SJSA1 (cell line): Measurements from ENCODE around the gene ATP6V1C2. TPM values are rescaled to one million over a fixed set of nuclear protein-coding genes. Genes with fewer than 3 reads are reported as not detected.
"Not testable (repeated sequence)": the region's sequence is repeated elsewhere in the genome, so short reads cannot be mapped to it uniquely, and the experiment has no call there.

Experiments
- DNase-seq, 2 experiments: peaks; one replicate each; pipeline ENCODE4 v3.0.0-alpha.2; 2015 to 2020; ENCODE audit warnings: low spot score in 2 of 2, low read depth in 1 of 2
- H3K27ac ChIP-seq: fragments of 250-450 bp; sonication (Bioruptor Pico); 2 replicates; pipeline ENCODE4 v1.5.1; 2020; ENCODE audit warnings: mild to moderate bottlenecking, moderate library complexity
- H3K27me3 ChIP-seq: fragments of 250-450 bp; sonication (Bioruptor Pico); replicated peaks from 2 replicates; pipeline ENCODE4 v1.5.1; 2020; ENCODE audit warnings: mild to moderate bottlenecking, moderate library complexity
- H3K36me3 ChIP-seq: fragments of 250-450 bp; sonication (Bioruptor Pico); 2 replicates; pipeline ENCODE4 v1.5.1; 2020; ENCODE audit warnings: mild to moderate bottlenecking
- H3K4me1 ChIP-seq: fragments of 250-450 bp; sonication (Bioruptor Pico); replicated peaks from 2 replicates; pipeline ENCODE4 v1.6.1; 2021; ENCODE audit warnings: mild to moderate bottlenecking
- H3K4me3 ChIP-seq: fragments of 250-450 bp; sonication (Bioruptor Pico); 2 replicates; pipeline ENCODE4 v1.5.1; 2020; ENCODE audit warnings: mild to moderate bottlenecking
- H3K9me3 ChIP-seq: fragments of 250-450 bp; sonication (Bioruptor Pico); replicated peaks from 2 replicates; pipeline ENCODE4 v1.5.1; 2020; ENCODE audit warnings: mild to moderate bottlenecking
- total RNA-seq: library from RNA; depleted of rRNA; stranded (reverse); fragments of >200 nt; shearing (Covaris generic); gene quantifications from 2 replicates; pipeline ENCODE4 v1.2.3, GENCODE V29; 2014

Gene ATP6V1C2
- total RNA-seq, 1 experiment from 2014 or later: 0.13 TPM

- H3K4me1 ChIP-seq: 0 out of 2 replicates have a peak, but pooled peaks cover 6% of the 10 kb centered on the region
- no peaks in the 10 kb centered on the region for H3K27me3 ChIP-seq
- DNase-seq: no peak
- H3K27ac ChIP-seq: no peak overlapping the region
- H3K9me3 ChIP-seq: no peaks in the 10 kb centered on the region
- peaks cover 95% of the 10 kb centered on the region for H3K36me3 ChIP-seq
- no peak overlapping the region for H3K4me3 ChIP-seq
These were observed 69.0 kb downstream of the ATP6V1C2 start for GRCh38 chr2:10790228-10790973.

- H3K27ac ChIP-seq: no peak overlapping the region
- no peaks in the 10 kb centered on the region for H3K27me3 ChIP-seq
- no peak overlapping the region for H3K4me3 ChIP-seq
- H3K4me1 ChIP-seq: 0 out of 2 replicates have a peak, but pooled peaks cover under 1% of the 10 kb centered on the region
- no peak for DNase-seq
- H3K36me3 ChIP-seq: peaks cover 93% of the 10 kb centered on the region
- no peaks in the 10 kb centered on the region for H3K9me3 ChIP-seq
These were observed 70.7 kb downstream of the ATP6V1C2 start for GRCh38 chr2:10792001-10792634.

DNA sequence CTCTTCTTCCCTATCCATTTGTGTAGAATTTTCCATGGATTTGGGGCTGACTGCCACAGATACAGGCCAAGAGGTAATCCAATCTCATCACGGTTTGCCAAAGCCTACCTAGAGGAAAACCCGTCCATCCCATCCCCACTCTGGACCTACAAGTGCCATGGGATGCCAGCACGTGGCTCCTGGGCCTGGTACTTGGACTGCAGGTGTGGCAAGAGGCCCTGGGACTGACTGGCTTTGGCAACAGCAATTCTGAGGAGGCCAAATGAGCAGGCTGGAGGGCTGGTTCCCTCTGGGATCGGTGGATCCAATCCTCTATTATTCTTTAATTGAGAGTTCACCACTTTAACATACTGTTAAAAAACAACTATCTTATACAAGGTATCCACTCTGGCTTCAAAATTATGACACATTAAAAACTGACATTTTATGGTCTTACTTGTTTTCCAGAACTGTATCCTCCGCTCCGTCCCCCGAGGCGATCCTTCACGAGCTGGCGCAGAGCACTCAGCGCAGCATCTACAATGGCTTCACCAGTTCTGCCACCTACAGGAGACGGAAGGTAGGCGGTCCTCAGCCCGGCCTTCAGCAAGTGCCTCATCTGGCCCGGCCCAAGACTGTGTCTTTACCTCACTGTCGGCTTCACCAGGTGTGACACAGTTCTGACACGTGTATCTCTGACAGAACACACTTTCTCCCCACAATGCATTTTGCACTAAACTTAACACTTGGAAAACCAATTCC is 71.4 kb downstream of the ATP6V1C2 start:
- Histone ChIP-seq H3K4me3 (no peak overlapping the region), H3K36me3 (peaks cover 93% of the 10 kb centered on the region), H3K27me3 (no peaks in the 10 kb centered on the region), H3K9me3 (no peaks in the 10 kb centered on the region), H3K4me1 (no peaks in the 10 kb centered on the region), H3K27ac (no peak overlapping the region)
- no peak for DNase-seq

DNA sequence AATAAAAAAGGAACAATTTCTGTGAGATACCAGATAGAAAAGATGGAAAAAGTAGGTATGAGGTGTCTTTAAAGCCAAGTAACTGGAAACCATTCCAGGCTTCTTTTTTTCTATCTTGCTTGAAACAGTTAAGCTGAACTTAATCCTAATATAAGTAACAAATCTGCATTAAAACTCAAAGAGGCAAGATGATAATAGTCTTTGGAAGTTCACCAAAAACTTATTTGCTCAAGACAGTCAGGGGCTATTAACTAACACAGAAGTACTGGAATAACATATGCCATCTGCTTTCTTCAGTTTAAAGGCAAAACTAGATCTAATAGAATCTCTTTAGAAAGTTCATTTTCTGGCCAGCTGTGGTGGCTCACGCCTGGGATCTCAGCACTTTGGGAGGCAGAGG is 72.4 kb downstream of the ATP6V1C2 start:
- Histone ChIP-seq H3K36me3 (peaks cover 93% of the 10 kb centered on the region), H3K27ac (no peak overlapping the region), H3K27me3 (no peaks in the 10 kb centered on the region), H3K9me3 (no peaks in the 10 kb centered on the region), H3K4me1 (no peaks in the 10 kb centered on the region), H3K4me3 (no peak overlapping the region)
- DNase-seq: no peak

DNA sequence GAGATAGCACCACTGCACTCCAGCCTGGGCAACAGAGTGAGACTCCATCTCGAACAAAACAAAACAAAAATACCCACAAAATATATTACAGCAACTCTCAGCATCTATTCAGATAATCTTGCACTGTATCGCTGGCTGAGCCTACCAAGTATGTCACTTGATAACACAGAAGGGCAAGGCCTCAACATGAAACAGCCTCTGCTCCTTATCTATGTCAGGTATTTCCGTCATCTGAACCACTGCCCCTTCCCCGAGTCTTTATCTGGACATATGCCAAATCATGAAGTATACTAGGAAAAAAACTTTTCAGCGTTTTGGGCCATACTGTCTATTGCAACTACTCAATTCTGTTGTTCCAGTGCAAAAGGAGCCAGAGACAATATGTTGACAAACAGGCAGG is 73.4 kb downstream of the ATP6V1C2 start:
- H3K9me3 ChIP-seq: no peaks in the 10 kb centered on the region
- H3K27ac ChIP-seq: no peak overlapping the region
- no peak overlapping the region for H3K4me3 ChIP-seq
- H3K27me3 ChIP-seq: no peaks in the 10 kb centered on the region
- H3K4me1 ChIP-seq: no peaks in the 10 kb centered on the region
- H3K36me3 ChIP-seq: peaks cover 93% of the 10 kb centered on the region
- no peak for DNase-seq

DNA sequence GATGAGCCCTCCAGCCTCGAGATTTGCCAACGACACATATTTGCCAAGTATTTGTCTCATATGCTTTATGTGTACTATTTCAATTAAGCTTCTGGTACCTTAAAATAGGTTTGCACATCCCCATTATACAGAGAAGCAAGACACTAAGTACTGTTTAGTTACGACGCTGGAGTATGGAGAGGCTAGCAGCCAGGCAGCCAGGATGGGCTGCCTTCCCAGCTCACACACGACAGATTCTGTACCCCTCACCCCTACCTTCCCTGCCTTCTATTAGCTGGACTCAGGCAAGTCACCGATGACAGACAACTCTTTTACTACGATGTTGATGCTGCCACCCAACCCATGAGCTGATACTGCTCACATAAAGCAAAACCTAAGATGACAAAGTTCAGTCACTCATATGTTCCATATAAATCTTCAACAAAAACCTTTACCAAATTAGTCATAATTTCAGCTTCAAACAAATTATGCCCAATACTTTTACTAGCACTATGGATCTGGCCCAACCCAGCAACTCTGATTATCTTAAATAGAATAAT is 74.1 kb downstream of the ATP6V1C2 start:
- no peaks in the 10 kb centered on the region for H3K27me3 ChIP-seq
- no peak overlapping the region for H3K4me3 ChIP-seq
- no peak overlapping the region for H3K27ac ChIP-seq
- H3K9me3 ChIP-seq: no peaks in the 10 kb centered on the region
- H3K36me3 ChIP-seq: peaks cover 94% of the 10 kb centered on the region
- DNase-seq: no peak
- H3K4me1 ChIP-seq: no peaks in the 10 kb centered on the region

DNA sequence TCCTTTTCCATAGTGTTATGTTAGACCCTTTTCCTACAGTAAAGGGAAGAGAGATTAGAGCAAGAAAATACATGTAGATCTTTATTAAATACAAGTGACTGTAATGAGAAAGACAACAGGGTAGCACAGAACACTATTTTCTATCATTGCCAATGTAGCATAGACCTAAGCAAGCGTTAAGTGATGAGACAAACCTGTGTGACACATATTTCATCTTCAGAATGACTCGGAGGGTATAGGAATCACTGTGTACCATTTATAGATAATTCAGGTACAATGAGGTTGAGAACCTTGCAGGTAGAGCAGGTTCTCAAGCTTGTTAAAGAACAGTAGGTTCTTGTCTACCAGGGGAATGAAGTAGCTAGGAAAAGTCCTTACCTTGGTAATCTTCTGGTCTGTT is 75.3 kb downstream of the ATP6V1C2 start:
- H3K4me3 ChIP-seq: no peak overlapping the region
- H3K36me3 ChIP-seq: peaks cover 94% of the 10 kb centered on the region
- H3K4me1 ChIP-seq: no peaks in the 10 kb centered on the region
- H3K27me3 ChIP-seq: no peaks in the 10 kb centered on the region
- no peak for DNase-seq
- H3K27ac ChIP-seq: no peak overlapping the region
- no peaks in the 10 kb centered on the region for H3K9me3 ChIP-seq

DNA sequence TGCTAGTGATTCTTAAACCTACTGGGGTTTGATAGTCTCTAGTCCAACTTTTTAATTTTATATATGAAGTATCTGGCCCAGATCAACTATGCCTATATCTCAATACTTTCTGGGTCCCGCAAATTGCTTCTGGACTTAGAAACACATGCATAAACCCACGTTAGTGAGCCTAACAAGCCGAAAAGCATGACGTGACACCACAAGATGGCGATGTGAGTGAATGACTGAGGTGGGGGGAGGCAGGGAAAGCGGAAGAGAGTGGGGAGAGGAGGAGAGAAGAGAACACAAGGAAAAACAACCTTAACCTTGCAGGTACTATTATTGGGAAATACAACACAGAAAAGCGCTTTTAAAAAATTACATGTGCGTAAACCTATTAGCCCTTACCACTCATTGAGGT is 77.4 kb downstream of the ATP6V1C2 start:
- H3K27me3 ChIP-seq: no peaks in the 10 kb centered on the region
- no peaks in the 10 kb centered on the region for H3K9me3 ChIP-seq
- DNase-seq: no peak
- no peak overlapping the region for H3K27ac ChIP-seq
- no peaks in the 10 kb centered on the region for H3K4me1 ChIP-seq
- H3K36me3 ChIP-seq: peaks cover 84% of the 10 kb centered on the region
- no peak overlapping the region for H3K4me3 ChIP-seq

- Histone ChIP-seq H3K36me3 (peaks cover 76% of the 10 kb centered on the region), H3K27me3 (no peaks in the 10 kb centered on the region), H3K4me1 (no peaks in the 10 kb centered on the region), H3K27ac (no peak overlapping the region), H3K9me3 (no peaks in the 10 kb centered on the region), H3K4me3 (no peak overlapping the region)
- DNase-seq: no peak
These were observed 78.7 kb downstream of the ATP6V1C2 start for GRCh38 chr2:10800163-10800562.

- Histone ChIP-seq H3K36me3 (peaks cover 54% of the 10 kb centered on the region), H3K9me3 (no peaks in the 10 kb centered on the region), H3K27me3 (no peaks in the 10 kb centered on the region), H3K27ac (no peak overlapping the region), H3K4me1 (no peaks in the 10 kb centered on the region), H3K4me3 (no peak overlapping the region)
- no peak for DNase-seq
These were observed 81.2 kb downstream of the ATP6V1C2 start for GRCh38 chr2:10802657-10803056.

DNA sequence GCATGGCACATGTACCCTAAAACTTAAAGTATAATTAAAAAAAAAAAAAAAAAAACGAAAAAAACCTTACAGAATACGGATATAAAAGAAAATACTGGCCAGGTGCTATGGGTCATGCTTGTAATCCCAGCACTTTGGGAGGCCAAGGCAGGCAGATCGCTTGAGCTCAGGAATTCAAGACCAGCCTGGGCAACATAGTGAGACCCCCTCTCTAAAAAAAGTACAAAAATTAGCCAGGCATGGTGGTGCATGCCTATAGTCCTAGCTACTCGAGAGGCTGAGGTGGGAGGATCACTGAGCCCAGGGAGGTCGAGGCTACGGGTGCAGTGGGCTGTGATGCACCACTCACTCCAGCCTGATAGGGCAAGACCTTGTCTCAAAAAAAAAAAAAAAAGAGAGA is 84.6 kb downstream of the ATP6V1C2 start:
- not testable (repeated sequence) for H3K27me3 ChIP-seq, H3K4me3 ChIP-seq, DNase-seq, H3K27ac ChIP-seq, H3K9me3 ChIP-seq, H3K4me1 ChIP-seq
- H3K36me3 ChIP-seq: peaks cover 43% of the 10 kb centered on the region

GRCh38 chr2:10806543-10806942 is 85.1 kb downstream of the ATP6V1C2 start:
- no peak overlapping the region for H3K4me3 ChIP-seq
- H3K4me1 ChIP-seq: peaks cover 15% of the 10 kb centered on the region
- H3K27me3 ChIP-seq: no peaks in the 10 kb centered on the region
- no peaks in the 10 kb centered on the region for H3K9me3 ChIP-seq
- DNase-seq: no peak
- no peak overlapping the region for H3K27ac ChIP-seq
- peaks cover 38% of the 10 kb centered on the region for H3K36me3 ChIP-seq

DNA sequence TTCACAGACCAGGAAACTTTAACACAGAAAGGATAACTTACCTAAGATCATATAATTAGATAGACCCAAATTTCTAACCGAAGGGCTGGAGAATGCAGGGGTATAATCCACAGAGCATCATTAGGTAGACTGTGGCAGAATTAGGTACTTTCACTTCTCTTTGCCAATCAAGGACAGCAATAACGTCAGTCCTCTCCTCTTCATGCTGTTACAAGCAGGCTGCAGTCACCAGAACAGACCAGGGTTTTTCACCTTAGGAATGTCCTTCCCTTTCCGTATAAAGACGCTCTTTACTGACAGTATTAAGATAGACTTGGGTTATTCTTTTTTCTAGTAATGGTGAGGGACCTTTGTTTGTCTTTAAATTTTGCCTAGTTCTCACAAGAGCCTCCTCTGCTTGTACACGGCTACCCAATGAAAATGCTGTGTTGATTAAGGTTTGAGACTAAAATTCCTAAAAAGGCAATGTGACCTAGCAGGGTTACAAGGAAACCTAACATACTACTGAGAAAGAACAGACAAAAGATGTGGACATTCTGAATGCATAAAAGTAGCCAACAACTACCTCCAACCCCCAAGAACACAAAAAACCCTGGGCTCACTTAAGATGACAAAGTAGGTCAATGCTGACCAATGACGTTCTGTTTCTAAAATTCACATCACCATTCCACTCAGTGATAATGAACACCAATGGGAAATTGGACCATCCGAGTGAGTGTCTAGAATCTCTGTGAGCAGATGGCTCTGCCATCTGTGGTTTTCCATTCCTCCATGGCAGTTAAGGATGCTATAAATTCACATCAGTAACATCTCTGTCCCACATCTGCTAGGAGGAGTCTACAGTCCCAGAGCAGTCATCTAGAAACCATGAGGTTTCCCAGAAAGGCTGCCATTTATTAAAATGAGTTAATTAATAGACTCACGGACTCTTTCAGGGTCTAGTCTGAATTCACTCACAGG is 89.1 kb downstream of the ATP6V1C2 start:
- peaks cover 3% of the 10 kb centered on the region; the same call in 1 of the 2 replicates for H3K9me3 ChIP-seq
- peaks cover 19% of the 10 kb centered on the region for H3K4me1 ChIP-seq
- no peak overlapping the region for H3K27ac ChIP-seq
- no peaks in the 10 kb centered on the region for H3K27me3 ChIP-seq
- DNase-seq: no peak
- H3K4me3 ChIP-seq: no peak overlapping the region
- H3K36me3 ChIP-seq: peaks cover 34% of the 10 kb centered on the region
